GM19099 (cell line): ENCODE measurements around the gene MAGI1.

Experiments
- POLR2A ChIP-seq: IDR thresholded peaks from 3 replicates; pipeline ENCODE4 v1.6.1; 2011; ENCODE audit warnings: low read depth; ENCODE audit not compliant: insufficient read length; ENCODE audit errors: extremely low read depth

MAGI1 gene

GRCh38 chr3:65948841-65949573 lies 89.7 kb downstream of the MAGI1 start:
- no peak for TF ChIP-seq POLR2A

- no peak for TF ChIP-seq POLR2A
These were observed 92.3 kb downstream of the MAGI1 start for GRCh38 chr3:65946438-65946837.

DNA sequence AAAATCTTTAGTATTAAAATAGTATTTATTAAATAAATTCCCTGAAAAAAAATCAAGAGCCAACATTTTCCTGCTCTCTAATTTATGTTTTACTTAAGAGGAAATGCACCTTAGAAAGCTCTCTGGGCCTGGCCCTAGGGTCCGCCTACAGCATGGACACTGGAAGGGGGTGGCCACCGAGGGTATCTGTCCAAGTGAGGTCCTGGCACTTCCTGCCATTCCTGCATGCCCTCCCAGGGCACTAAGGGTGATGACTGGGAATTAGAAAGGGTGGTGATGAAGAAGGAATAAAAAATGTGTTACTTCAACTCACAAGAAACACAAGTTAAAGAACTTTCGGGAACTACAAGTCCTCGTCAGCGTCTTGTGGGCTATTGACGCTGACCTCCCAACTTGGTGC lies 92.8 kb downstream of the MAGI1 start:
- no peak for TF ChIP-seq POLR2A

- no peak for TF ChIP-seq POLR2A
These were observed 93.2 kb downstream of the MAGI1 start for GRCh38 chr3:65945480-65945879.

- no peak for TF ChIP-seq POLR2A
These were observed 94.5 kb downstream of the MAGI1 start for GRCh38 chr3:65944252-65944651.

DNA sequence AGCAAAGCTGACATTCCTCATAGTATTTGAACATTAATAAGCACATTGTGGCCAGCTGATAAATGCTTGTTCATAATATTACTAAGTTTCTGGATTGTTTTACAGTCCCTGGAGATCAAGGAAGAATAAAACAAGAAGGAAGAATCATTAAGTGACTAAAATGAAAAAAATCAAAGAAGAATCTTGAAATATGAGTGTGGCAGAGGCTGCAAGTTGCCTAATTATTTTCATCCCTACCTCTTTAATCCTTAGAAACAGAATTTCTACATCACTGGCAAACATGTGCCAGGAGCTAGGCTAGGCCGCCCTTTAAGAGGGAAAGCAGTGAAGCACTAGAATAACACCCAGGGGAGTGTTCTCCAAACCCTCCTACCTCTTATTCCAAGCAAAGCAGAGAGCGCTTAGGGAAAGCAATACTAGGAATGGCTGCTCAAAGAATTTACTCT lies 98.9 kb downstream of the MAGI1 start:
- TF ChIP-seq POLR2A, result no peak

DNA sequence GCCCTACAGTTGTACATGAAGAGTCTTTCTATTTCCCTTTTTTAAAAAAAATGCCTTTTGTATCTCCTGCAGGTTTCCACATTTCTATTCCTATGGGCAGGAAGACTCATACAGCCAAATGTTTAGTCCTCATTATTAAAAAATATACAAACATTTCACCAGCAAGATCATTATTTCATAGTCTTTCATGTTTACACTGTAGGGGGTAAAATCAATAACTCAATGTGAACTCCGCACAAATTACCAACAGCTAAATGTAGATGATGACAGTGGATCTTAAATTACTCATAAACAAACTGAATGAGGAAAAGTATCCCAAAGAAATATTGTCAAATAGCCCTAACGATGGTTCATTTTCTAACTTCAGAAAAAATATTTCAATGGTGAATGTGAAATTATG lies 99.5 kb downstream of the MAGI1 start:
- TF ChIP-seq POLR2A, result no peak

GRCh38 chr3:65938676-65939075 lies 100.0 kb downstream of the MAGI1 start:
- no peak for TF ChIP-seq POLR2A

GRCh38 chr3:65938147-65938546 lies 100.6 kb downstream of the MAGI1 start:
- no peak for TF ChIP-seq POLR2A

DNA sequence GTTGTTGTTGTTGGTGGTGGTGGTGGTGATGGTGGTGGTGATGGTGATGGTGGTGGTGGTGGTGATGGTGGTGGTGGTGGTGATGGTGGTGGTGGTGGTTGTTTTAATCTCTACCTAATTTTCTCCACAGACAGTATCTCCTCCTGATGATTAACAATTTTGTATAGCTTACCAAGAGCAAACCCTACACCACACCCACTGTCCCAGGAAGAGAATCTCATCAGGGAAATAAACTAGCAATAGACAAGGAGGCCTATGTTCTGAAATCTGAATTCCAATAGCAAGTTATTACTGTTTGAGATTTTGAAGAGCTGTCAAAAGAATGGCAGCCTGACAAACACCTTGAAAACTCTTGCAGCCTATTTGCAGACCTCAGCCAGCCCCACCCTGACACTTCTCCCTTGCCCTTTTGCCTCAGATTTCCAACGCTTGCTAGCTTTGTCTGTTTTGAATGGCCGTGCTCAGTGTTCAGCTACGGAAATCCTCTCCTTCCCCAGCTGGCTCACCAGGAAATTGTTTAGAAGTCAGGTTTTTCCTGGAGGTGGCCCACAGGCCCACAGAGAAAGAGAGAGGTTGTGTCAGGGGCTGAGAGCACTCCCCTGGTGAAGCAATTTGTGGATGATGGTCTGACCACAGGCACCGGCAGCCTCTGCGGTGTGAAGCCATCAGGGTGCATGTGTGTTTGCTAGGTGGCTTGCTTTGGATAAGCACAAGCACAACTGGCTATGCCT lies 101.6 kb downstream of the MAGI1 start:
- no peak for TF ChIP-seq POLR2A

- no peak for TF ChIP-seq POLR2A
These were observed 103.0 kb downstream of the MAGI1 start for GRCh38 chr3:65935724-65936123.

DNA sequence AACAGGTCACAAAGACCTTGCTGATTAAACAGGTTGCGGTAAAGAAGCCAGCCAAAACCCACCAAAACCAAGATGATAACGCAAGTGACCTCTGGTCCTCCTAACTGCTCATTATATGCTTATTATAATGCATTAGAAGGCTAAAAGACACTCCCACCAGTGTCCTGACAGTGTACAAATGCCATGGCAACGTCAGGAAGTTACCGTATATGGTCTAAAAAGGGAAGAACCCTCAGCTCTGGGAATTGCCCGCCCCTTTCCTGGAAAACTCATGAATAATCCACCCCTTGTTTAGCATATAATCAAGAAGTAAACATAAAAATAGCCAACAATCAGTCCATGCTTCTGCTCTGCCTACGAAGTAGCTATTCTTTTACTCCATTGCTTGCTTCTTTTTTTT lies 108.1 kb downstream of the MAGI1 start:
- TF ChIP-seq POLR2A, result no peak

GRCh38 chr3:65928110-65928509 lies 110.6 kb downstream of the MAGI1 start:
- TF ChIP-seq POLR2A, result no peak

- TF ChIP-seq POLR2A, result no peak
These were observed 111.1 kb downstream of the MAGI1 start for GRCh38 chr3:65927576-65927975.

GRCh38 chr3:65925254-65925954 lies 113.3 kb downstream of the MAGI1 start:
- TF ChIP-seq POLR2A, result no peak

GRCh38 chr3:65924762-65925161 lies 114.0 kb downstream of the MAGI1 start:
- TF ChIP-seq POLR2A, result no peak
